GM12872 (cell line): ENCODE data around the gene MRPL51.

Experiments
- TF ChIP-seq, protein P1 (sequence below): IDR thresholded peaks from 3 replicates; pipeline ENCODE4 v1.5.1; 2011; ENCODE audit warnings: low read depth, mild to moderate bottlenecking, low read length, moderate library complexity; ENCODE audit not compliant: insufficient read depth

The MRPL51 gene

DNA sequence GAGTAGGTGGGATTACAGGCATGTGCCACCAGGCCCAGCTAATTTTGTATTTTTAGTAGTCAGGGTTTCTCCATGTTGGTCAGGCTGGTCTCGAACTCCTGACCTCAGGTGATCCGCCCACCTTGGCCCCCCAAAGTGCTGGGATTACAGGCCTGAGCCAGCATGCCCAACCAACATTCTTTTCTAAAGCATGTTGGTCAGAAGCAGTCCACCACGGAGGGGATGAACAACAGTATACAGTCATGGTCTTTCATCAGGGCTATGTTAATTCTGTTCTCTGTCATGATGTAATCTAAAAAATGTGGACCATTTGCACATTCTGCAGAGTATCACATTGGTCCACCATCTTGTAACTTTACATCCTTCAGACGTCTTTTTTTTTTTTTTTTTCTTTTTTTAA is 3.6 kb downstream of the MRPL51 start:
- TF ChIP-seq, protein P1, sequence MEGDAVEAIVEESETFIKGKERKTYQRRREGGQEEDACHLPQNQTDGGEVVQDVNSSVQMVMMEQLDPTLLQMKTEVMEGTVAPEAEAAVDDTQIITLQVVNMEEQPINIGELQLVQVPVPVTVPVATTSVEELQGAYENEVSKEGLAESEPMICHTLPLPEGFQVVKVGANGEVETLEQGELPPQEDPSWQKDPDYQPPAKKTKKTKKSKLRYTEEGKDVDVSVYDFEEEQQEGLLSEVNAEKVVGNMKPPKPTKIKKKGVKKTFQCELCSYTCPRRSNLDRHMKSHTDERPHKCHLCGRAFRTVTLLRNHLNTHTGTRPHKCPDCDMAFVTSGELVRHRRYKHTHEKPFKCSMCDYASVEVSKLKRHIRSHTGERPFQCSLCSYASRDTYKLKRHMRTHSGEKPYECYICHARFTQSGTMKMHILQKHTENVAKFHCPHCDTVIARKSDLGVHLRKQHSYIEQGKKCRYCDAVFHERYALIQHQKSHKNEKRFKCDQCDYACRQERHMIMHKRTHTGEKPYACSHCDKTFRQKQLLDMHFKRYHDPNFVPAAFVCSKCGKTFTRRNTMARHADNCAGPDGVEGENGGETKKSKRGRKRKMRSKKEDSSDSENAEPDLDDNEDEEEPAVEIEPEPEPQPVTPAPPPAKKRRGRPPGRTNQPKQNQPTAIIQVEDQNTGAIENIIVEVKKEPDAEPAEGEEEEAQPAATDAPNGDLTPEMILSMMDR, result no peak

DNA sequence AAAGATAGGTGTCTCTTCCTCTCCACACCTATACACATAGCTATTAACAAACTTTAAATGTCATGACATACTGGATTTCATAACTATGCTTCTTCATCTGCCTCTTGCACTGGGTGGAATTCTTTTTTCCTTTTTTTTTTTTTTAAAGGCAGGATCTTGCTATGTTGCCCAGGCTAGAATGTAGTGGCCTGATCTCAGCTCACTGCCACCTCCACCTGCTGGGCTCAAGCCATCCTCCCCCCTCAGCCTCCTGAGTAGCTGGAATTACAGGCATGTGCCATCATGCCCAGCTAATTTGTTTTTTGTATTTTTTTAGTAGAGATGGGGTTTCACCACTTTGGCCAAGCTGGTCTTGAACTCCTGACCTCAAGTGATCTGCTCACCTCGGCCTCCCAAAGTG is 4.8 kb downstream of the MRPL51 start:
- TF ChIP-seq, protein P1, result no peak

DNA sequence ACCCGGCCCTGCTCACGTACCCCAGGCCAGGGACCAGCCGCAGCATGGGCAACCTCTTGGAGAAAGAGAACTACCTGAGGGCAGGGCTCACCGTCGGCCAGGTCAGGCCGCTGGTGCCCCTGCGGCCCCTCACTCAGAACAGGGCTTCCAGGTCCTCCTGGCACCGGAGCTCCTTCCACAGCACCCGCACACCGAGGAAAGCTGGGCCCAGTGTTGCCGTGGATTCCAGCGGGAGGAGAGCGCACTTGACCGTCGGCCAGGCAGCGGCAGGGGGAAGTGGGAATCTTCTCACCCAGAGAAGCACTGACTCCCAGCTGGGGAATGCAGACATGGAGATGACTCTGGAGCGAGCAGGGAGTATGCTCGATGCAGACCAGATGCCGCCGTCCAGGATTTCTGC is 14.6 kb downstream of the MRPL51 start:
- TF ChIP-seq, protein P1, result no peak

DNA sequence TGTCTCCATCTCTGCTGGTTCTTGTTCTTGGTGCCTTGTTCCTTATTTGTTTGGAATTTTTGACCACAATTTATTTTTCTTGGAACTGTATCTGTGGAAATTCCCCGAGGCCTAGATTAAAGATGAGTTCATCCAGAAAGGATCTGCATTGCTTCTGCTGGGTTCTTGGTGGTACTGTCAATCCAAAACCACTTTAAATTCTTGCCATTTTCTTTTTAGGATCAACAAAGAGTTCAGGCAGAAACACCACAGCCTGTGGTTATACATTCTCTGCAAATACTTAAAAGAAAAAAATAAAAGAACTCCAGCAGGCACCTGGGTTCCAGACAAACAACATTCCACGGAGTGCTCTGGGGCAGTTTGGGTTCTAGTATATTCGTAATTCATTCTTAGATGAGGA is 16.6 kb downstream of the MRPL51 start:
- TF ChIP-seq, protein P1, result no peak

DNA sequence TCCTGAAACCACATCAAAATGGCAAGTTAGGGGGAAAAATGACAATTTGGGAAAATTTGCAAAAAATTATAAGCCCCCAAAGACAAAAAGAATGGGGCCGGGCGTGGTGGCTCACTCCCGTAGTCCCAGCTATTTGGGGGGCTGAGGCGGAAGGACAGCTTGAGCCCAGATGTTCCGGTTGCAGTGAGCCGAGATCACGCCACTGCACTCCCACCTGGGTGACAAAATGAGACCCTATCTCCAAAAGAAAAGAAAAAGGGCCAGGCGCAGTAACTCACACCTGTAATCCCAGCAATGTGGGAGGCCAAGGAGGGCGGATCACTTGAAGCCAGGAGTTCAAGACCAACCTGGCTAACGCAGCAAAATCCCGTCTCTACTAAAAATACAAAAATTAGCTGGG is 20.6 kb downstream of the MRPL51 start:
- TF ChIP-seq, protein P1, result no peak

DNA sequence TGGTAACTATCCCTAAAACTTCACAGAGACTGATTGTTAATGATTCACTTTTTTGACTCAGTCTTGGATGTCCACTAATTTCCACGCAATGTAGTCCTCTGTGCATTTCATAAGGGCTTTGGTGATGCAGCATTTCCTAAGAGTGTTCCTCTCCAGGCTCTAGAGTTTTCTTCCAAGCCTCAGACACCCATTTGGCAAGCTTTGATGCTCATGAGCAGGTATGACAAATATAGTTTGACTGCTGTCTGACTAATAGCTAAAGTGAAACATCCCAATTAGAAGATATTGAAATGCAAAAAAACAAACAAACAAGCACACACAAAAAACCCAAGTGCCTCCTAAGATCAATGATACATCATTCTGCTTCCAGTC is 21.1 kb downstream of the MRPL51 start:
- TF ChIP-seq, protein P1, result no peak

DNA sequence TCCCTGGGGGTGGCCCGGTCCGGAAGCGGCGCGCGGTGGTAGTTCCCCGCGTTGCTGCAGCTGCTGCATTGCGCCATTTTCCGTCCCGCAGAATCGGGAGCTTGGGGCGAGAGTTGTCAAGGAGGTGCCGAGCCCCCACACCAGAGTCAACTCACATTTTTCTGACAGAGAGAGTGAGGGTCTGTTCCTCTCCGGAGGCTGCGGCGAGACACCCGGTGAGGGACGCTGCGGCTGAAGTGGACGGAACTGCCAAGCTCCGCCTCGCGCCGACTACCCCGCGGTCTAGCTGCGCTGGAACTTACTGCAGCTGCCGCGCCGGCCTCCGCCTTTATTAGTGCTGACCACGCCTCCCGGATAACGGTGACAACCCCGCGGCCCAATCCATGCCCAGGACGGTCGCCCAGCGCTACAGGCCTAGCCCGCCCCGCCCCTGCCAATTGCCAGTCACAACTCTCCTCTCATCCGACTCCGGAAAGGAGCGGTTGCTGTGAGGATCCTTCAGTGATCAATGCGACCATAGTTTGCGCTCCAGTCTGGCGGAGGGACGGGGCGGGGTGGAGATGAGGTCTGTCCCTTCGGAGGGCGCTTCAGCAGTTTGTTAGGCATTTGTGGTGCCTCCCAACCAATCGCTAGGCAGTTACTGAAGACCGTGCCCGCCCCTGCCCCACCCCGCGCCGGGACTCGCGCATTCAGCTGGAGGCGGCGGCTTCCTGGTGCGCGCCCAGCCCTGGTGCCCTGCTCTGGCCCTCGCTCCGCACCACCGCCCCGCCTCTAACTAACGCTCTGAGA is 22.5 kb downstream of the MRPL51 start, which contains the start of gene VAMP1:
TSS of gene VAMP1 (minus strand) at position 303 of the 789 bp plus-strand sequence. CDS start at position 157, 146 bp downstream.
- TF ChIP-seq, protein P1, result no peak
